Stimulated activated CD4-positive, alpha-beta T cell treated with anti-CD3 and anti-CD28 coated beads, Interleukin-12 subunit alpha, Interleukin-12 subunit beta, amount 100 ng/mL, for 4 hours (primary cell): ENCODE measurements around the gene GP2.
"Not testable (repeated sequence)": the region's sequence is repeated elsewhere in the genome, so short reads cannot be mapped to it uniquely, and the experiment has no call there.

Experiments
- DNase-seq: peaks from one replicate; pipeline ENCODE4 v3.0.0-alpha.2; 2020

The GP2 gene

GRCh38 chr16:20323591-20324117 is 3.7 kb downstream of the GP2 start:
- DNase-seq = no peak

GRCh38 chr16:20322696-20323095 is 4.6 kb downstream of the GP2 start:
- no peak for DNase-seq

- no peak for DNase-seq
These were observed 5.6 kb downstream of the GP2 start for GRCh38 chr16:20321671-20322070.

GRCh38 chr16:20321051-20321450 is 6.3 kb downstream of the GP2 start:
- not testable (repeated sequence) for DNase-seq

GRCh38 chr16:20320592-20320991 is 6.7 kb downstream of the GP2 start:
- DNase-seq = no peak

- no peak for DNase-seq
These were observed 7.1 kb downstream of the GP2 start for GRCh38 chr16:20320178-20320577.

GRCh38 chr16:20319406-20319805 is 7.9 kb downstream of the GP2 start:
- DNase-seq = no peak

- DNase-seq = no peak
These were observed 8.9 kb downstream of the GP2 start for GRCh38 chr16:20318437-20318836.

- no peak for DNase-seq
These were observed 9.3 kb downstream of the GP2 start for GRCh38 chr16:20318006-20318405.

- DNase-seq = no peak
These were observed 10.2 kb downstream of the GP2 start for GRCh38 chr16:20317117-20317516.

- DNase-seq = no peak
These were observed 10.6 kb downstream of the GP2 start for GRCh38 chr16:20316715-20317114.

- DNase-seq = no peak
These were observed 11.5 kb downstream of the GP2 start for GRCh38 chr16:20315764-20316163.

GRCh38 chr16:20314575-20314974 is 12.7 kb downstream of the GP2 start:
- no peak for DNase-seq

- DNase-seq = no peak
These were observed 13.6 kb downstream of the GP2 start for GRCh38 chr16:20313741-20314140.

GRCh38 chr16:20312536-20313095 is 14.7 kb downstream of the GP2 start:
- DNase-seq = not testable (repeated sequence)

GRCh38 chr16:20311548-20311947 is 15.8 kb downstream of the GP2 start:
- DNase-seq = no peak

- DNase-seq = no peak
These were observed 16.6 kb downstream of the GP2 start for GRCh38 chr16:20310421-20311395.

- DNase-seq = no peak
These were observed 17.5 kb downstream of the GP2 start for GRCh38 chr16:20309786-20310185.

- no peak for DNase-seq
These were observed 18.3 kb downstream of the GP2 start for GRCh38 chr16:20308801-20309590.

GRCh38 chr16:20308266-20308665 is 19.0 kb downstream of the GP2 start:
- no peak for DNase-seq

GRCh38 chr16:20307791-20308190 is 19.5 kb downstream of the GP2 start:
- DNase-seq = no peak

GRCh38 chr16:20307240-20307671 is 20.1 kb downstream of the GP2 start:
- no peak for DNase-seq

- DNase-seq = no peak
These were observed 20.9 kb downstream of the GP2 start for GRCh38 chr16:20306401-20306800.
